Measurements from ENCODE around the gene DSG2.
A peak's percentile ranks its signal among the peaks of the same experiment; 100 is the strongest.

Gene DSG2

DNA sequence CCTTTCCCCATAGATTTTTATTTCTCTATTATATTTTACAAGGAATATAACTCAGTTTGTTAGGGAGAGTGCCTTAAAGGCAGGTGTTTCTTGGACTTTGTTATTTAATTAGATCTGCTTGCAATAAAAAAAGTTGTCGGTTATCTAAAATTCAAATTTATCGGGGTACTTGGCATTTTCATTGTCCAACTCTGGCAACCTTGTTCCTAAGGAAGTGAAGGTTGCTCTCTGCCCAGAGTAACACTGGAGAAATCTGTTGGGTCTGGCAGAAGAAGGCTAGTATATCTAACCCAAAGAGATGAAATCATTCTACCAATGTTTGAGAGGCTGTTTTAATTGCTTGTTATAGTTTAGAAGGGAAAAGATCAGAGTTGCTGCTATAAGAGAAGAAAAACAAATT lies 50.9 kb downstream of the DSG2 start:
- intact Hi-C loops (cut with DNase I): no loop called here
- DNase-seq: no peak

DNA sequence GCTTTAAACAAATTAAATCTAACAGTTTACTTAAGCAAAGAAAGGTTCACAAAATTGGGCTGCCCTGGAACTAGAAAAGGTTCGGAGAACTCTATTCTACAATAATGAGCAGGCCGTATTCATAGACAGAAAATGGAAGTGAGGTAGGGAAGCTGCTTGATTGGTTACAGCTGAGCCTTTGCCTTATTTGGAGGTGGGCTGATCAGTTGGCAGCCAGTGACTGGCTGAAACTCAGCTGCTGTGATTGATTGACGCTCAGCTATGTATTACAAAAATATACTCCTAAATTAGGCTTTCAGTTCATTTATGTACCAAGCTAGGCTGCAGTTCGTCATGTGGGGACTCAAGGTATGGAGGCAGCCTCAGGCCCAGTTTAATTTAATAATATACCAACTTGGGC lies 51.4 kb downstream of the DSG2 start:
- intact Hi-C loops (cut with DNase I): no loop called here
- no peak for DNase-seq

DNA sequence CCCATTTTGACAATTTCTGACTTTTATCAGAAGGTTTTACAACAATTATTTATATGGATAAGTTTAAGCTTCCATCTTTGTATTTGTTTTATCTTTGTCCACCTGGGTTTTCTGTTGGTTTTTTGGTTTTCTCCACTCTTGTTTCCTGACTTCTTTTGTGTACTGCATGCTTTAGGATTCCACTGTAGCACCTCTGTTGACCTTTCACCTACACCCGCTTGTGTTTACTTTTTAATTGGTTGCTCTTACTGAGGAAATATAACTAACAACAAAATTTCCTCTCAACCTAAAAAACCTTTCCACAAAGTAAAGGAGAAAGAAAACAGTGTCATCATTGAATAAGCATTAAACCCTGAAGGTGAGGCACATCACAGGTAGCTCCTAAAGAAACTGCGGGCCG lies 53.9 kb downstream of the DSG2 start:
- no peak for DNase-seq
- intact Hi-C loops (cut with DNase I): loop anchor here (10.0 kb wide), 2 partner anchors 273 to 423 kb away; no protein-coding TSS in a partner anchor

DNA sequence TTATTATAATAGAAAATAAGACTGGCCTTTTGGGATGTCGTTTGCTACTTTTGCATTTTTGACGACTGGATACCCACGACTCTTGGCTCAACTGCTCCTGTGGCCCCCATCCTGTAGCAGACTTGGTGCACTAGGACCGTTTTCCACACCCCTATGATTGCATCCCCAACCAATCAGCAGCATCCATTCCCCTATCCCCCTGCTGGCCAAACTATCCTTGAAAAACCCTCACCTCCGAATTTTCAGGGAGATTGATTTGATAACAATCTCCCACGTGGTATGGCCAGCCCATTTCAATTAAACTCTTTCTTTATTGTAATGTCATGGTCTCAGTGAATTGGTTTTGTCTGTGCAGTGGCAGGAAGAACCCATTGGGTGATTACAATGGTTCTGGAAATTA lies 55.8 kb downstream of the DSG2 start:
- intact Hi-C loops (cut with DNase I): loop anchor here (10.0 kb wide), 2 partner anchors 271 to 421 kb away; no protein-coding TSS in a partner anchor
- DNase-seq: no peak

DNA sequence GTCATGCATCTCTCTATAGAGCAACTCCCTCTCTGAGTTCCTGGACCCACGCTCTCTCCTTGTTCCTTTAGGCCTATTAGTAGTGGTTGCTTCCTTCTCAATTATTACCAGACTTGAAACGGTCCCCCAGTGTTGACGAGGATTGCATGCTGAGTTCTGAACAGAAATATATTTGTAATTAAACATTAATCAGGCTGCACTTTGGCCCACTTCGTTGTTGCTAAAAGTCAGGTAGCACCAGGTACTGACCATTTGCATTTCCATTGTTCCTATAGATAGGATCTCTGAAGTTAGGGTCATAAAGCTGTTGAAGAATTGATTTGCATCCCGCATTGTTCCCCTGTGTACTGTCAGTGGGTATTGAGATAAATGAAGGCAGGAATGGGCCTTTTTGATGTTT lies 56.8 kb downstream of the DSG2 start:
- no peak for DNase-seq
- intact Hi-C loops (cut with DNase I): loop anchor here (10.0 kb wide), 2 partner anchors 270 to 420 kb away; no protein-coding TSS in a partner anchor

DNA sequence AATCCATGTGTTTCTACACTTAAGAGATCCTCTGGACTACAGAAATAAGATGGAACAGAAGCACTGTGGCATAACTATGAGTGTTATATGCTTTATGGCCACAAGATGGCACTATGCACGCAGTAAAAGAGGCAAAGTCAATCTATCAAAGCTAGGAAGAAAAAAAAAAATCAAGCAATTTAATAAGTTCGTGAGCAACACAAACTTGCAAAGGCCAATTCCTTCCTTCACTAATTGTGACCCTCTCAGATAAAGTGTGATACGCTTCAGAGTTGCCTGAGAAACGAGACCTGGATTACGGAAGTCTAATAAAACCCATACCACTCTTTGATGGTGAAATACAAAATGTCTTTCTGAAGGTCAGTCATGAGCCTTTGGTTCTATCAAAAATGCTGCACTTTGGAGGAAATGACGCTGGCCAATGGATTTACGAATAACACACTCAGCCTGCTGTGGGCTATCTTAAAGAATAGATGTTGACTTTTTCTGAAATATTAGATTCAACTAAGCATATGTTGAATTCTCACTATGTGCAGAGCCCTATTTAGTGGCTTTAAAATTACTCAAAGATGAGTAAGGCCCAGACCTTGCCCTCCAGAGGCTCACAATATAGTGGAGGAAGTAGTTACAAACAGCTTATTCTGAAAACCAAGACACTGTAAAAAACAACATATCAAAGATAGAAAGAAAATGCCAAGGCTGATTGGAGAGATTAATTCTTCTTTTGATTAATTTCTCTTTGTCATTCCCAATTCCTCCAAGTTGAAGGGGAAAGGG lies 58.2 kb downstream of the DSG2 start:
- intact Hi-C loops (cut with DNase I): loop anchor here (2.0 to 10.0 kb wide), 3 partner anchors 167 to 419 kb away; no protein-coding TSS in a partner anchor
- peak in 25 of 42 donors; percentile 18 to 81 (median 58) for DNase-seq

DNA sequence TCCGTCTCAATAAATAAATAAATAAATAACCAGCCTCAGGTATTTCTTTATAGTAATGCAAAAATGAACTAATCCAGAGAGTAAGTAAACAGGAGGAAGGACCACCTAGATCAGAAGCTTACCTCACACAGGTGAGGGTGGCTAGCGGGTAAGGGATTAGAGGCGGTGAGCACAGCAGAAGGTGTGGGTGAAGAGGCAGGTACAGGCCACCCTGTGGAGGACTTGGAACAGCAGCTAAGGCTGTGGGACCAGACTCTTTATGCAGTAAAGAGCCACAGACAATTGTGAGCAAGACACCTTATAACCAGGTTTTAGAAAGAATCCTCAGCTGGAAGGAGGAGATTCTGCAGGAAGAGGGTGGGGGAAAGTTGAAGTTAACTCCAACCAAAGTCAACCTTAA lies 59.5 kb downstream of the DSG2 start:
- DNase-seq: no peak
- intact Hi-C loops (cut with DNase I): loop anchor here (2.0 to 10.0 kb wide), 3 partner anchors 165 to 417 kb away; no protein-coding TSS in a partner anchor

DNA sequence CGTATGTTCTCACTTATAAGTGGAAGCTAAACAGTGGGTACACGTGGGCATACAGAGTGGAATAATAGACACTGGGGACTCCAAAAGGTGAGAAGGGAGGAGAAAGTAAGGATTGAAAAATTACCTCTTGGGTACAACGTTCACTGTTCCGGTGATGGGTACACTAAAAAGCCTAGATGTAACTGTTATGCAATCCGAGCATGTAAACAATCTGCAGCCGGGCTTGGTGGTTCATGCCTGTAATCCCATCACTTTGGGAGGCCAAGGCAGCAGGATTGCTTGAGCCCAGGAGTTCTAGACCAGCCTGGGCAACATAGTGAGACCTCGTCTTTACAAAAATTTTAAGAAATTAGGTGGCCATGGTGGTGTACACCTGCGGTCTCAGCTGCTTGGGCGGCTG lies 60.6 kb downstream of the DSG2 start:
- no peak for DNase-seq
- intact Hi-C loops (cut with DNase I): loop anchor here (10.0 kb wide), 2 partner anchors 266 to 416 kb away; no protein-coding TSS in a partner anchor

DNA sequence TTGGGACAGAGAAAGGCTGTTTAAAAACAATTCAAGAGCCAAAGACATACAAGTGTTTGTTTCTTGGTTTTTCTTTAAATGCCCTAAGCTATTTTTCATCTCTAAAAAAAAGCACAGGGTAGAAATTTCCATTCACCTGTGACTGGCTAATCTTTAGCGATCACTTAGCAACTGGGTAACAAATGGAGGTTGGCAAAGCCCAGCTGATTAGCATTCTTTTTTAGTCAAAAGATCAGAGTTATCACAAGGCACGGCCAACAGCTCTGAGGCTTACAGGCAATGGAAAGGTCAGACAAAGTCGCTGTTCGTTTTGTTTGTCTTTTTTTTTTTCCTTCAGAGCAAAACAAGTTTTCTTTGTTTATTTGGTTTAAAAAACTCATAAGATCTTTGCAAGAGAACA lies 64.7 kb downstream of the DSG2 start:
- intact Hi-C loops (cut with DNase I): no loop called here
- DNase-seq: no peak

DNA sequence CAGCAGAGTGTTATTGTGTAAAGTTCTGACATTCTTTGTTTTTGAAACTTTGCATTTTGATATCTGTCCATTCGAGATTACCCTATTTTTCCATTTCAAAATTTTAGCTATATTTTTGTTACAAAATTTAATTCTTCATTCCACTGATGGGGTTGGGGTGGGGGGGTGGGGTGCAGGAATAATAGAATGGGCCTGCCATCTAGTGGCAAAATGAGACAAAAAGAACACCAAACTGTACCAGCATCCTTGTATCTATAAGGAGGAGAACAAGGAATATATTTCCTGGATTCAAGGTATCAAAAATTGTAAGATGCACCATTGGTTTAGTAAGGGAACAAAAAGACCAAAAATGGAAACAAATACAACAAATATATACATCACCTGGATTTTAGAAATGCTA lies 65.8 kb downstream of the DSG2 start:
- intact Hi-C loops (cut with DNase I): no loop called here
- peak in 1 of 42 donors; percentile 14 for DNase-seq

DNA sequence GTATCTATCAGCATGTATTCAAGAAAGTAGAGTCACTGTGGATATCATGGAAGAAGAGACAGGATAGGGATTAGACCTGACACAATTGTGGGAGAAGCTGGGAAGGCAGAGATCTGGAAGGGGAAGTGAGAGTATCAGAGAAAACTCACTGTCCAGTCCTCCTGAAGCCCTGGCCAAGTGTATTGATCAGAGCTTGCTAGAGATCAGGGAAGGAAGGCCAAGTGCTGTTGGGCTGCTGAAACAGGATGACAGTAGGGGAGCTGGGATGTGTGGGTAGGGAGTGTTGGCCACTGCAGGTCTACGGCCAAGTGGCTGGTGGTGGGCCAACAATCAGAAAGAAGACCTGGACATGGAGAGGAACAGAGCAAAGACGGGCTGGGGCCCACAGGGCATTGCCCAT lies 67.4 kb downstream of the DSG2 start:
- DNase-seq: no peak
- intact Hi-C loops (cut with DNase I): no loop called here

DNA sequence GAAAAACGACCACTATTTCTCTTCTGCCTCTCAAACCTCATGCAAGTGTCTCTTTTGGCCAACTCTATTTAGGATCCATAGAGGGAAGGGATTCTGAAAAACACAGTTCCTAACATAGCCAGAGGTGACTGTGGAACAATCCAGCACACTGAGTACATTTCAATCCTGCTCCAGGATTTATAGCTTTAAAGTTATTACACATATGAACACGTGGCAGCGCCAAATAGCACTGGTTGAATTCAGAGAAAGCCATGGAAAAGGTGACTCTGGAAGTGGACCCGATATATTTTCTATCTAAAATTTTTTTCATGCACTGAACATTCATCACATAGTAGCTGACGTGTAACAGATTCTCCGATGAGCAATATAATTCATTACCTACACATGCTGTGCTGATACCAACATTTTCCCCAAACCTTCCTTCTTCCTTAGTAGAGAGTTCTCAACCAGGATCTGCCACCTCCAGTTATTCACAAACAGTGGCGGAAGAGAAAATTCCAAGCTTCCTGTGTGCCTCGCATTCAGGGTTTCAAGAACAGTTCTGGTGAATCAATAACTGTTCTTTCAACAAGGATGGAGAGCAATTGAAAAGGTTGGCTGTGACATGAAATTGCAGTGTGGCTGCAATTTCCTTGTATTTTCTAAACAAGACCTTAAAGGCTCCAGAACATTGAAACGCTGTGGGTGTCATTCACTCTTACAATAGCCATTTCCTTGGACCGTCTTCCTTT lies 68.0 kb downstream of the DSG2 start:
- intact Hi-C loops (cut with DNase I): no loop called here
- no peak for DNase-seq

DNA sequence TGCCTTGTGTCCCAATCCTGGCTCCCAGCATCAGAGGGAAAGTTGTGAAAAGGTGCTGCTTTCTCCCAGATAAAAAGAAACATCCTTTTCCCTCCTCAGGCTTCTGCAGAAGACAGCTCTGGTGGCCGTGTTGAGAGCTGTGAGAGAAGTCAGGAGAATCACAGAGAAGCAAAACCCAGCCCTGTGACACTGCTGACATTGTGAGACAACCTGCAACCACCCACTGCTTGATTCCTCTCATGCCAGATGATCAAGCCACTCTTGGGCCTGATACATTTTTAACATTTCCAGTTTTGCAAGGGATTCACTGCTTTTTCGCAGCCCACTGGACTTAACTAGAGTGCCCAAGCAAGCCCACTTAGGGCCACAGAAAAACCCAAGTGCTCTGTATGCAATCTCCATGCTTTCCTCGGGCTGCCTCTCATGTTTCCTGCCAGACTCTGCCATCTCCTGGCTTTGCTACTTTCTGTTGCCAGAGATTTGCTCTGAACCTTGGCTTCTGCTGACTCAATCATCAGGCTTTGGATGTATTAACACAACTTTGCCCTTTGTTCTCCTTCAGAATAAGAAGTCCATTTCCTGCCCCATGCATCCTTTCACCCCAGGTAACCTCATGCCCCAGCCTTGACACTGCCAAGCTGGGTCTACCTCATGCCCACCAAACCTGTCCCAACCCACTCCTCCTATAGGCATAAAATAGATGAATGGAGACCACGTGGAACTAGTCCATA lies 68.8 kb downstream of the DSG2 start:
- intact Hi-C loops (cut with DNase I): no loop called here

DNA sequence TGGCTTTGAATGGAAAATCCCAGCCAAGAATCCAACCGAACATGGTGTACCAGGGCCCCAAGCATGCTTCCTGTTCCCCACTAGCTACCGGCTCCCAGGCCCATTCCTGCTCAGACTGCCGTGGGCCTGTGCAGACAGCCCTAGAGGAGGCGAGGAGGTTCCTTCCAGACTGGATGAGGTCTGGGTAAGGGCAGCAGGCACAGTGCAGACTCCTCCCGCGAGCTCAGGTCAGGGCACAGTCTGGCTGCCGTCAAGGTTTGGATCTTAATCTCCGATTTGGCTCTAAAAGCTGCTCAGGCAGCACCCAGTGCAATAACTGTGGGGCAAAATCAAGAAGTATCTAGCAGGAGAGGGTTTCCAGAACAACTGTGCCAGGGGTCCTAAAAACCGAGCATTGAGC lies 74.4 kb downstream of the DSG2 start:
- intact Hi-C loops (cut with DNase I): no loop called here
- no peak for DNase-seq

More for the DNA sequence above, 68.8 kb downstream of the DSG2 start:
- no peak for DNase-seq

DNA sequence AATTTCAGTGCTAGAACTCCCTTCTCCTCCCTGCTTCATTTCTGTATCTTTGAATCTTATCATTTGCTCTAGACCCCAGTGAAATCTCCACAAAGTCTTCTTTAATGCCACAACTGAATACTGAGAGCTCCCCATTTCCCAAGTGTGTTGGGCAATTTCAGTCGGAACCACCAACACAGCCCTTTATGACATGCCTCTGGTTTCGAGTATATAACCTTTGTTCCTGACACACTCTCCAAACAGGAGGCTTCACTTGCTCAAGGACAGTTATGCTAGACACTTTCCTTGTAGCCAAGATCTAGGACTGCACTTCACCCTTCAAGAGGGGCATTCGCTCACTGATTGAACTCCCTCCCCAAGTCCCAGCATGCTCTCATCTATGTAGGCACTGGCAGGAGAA lies 75.1 kb downstream of the DSG2 start:
- DNase-seq: no peak
- intact Hi-C loops (cut with DNase I): no loop called here

DNA sequence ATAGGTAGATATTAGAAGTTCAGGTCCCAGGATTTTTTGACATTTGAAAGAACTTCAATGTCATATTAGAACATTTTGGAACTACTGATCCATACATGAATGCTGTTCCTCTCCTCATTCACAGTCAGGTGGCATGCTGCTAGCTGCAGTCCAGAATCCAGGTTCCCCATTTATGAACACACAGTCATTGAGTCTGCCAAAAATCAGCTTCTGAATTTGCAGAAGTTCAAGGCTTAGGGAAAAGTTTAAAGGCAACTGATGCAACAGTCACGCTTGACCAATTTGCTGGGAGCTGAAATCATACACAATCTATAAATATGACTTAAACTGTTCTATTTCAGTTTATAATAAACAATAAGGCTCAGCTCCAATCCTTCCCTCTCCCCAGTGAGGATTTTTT lies 76.4 kb downstream of the DSG2 start:
- DNase-seq: no peak
- intact Hi-C loops (cut with DNase I): no loop called here

DNA sequence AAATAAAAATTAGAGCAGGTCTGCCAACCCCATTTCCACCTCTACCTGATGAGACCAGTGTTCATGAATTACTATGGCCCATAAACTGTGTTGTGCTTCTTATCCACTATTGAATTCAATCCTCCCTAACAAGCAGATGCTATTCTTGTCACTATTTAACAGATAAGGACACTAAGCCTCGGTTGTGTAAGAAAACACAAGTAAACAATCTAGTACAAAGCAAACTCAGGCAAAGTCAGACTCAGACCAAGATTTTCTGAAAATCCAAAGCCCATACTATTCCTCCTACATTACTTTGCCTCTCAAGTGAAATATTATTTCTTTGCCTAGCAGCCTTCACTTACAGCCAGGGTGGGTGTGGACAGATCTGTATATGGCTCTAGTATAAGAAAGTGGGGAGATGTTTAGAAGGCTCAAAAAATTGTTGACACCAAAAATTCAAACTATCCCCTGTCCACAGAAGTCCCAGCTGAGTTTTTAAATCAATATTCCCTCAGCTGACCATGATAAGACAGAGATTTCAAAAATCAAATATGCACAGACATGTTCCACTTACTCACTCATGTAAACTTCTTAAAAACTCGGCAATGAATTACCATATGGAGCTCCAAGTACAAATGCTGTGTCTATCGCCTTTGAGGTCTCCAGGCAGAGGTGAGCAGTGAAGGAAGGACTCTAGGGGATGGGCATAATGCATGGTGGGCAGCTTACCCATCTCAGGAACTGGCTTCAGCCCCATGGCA lies 77.7 kb downstream of the DSG2 start:
- intact Hi-C loops (cut with DNase I): no loop called here
- no peak for DNase-seq

DNA sequence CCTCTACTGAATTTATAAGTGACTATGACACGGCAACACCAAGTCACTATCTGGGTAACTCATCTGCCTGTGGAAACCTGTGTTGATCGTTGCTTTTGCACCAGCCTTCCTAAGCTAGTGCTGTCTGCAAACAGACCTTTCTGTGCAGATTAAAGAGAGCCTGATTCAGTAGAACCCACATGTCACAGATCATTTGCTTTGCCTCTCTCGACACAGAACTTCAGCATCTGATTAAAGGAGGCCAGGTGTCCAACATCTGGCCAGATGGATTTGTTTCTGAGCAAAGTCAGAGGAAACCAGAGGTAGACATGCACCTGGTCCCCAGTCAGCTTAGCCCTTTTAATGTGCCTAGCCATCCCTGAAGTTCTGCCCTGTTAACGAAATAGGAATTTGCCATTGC lies 78.7 kb downstream of the DSG2 start:
- no peak for DNase-seq
- intact Hi-C loops (cut with DNase I): no loop called here

DNA sequence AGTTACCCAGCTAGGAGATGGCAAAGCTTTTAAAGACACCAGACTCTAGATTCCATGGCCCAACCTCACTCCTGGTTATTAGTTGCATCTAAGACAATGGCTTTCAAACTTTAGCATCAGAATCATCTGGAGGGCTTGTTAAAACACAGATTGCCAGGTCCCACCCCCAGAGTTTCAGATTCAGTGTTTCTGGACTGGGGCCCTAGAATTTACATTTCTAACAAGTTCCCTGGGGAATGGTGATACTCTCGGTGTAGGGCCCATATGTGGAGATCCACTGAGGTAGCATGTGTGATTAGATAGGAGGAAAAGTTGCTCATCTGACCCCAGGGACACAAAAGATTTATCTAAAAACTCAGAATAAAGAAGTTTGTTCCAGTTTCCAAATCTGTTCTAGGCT lies 79.2 kb downstream of the DSG2 start:
- no peak for DNase-seq

More for the DNA sequence above, 79.2 kb downstream of the DSG2 start:
- intact Hi-C loops (cut with DNase I): no loop called here

All from head of caudate nucleus (tissue), 42 donors.